NCI-H2107 (cell line): ENCODE data around the gene NSG2.

Source experiments
- DNase-seq: peaks from one replicate; lab custom pipeline; 2025; lab: John Stamatoyannopoulos, UW

NSG2 gene

GRCh38 chr5:174149989-174150388, 104.5 kb downstream of the NSG2 start:
- no peak for DNase-seq

GRCh38 chr5:174151599-174152181, 106.2 kb downstream of the NSG2 start:
- DNase-seq, result no peak

- DNase-seq, result no peak
Observed at GRCh38 chr5:174154559-174154958, 109.1 kb downstream of the NSG2 start.

GRCh38 chr5:174155281-174155680, 109.8 kb downstream of the NSG2 start:
- no peak for DNase-seq

- no peak for DNase-seq
Observed at GRCh38 chr5:174155706-174156105, 110.2 kb downstream of the NSG2 start.

GRCh38 chr5:174157048-174157447, 111.5 kb downstream of the NSG2 start:
- DNase-seq, result no peak
